H1 (cell line): ENCODE data around the gene C3orf62. TPM values are rescaled to one million over a fixed set of nuclear protein-coding genes. Genes with fewer than 3 reads are reported as not detected.

Experiments
- BRCA1 ChIP-seq: IDR thresholded peaks from 2 replicates; pipeline ENCODE4 v1.6.1; 2012; ENCODE audit warnings: low read depth, low read length, improper control_type of control experiment
- CHD1 ChIP-seq: IDR thresholded peaks from 2 replicates; pipeline ENCODE4 v1.6.1; 2012; ENCODE audit warnings: low read depth, low read length, improper control_type of control experiment
- CHD7 ChIP-seq: fragments of 300-600 bp; sonication (generic); IDR thresholded peaks from 2 replicates; pipeline ENCODE4 v1.7.1; 2012; ENCODE audit warnings: low read length, moderate library complexity, mild to moderate bottlenecking, inconsistent platforms; ENCODE audit not compliant: insufficient replicate concordance
- GTF2F1 ChIP-seq: IDR thresholded peaks from 2 replicates; pipeline ENCODE4 v1.6.1; 2012; ENCODE audit warnings: low read depth, low read length, improper control_type of control experiment, borderline replicate concordance
- KDM4A ChIP-seq: IDR thresholded peaks from one replicate; pipeline ENCODE4 v1.7.1; 2012; ENCODE audit warnings: low read depth, mild to moderate bottlenecking, moderate library complexity, low read length, inconsistent platforms; ENCODE audit not compliant: severe bottlenecking
- SRF ChIP-seq: IDR thresholded peaks from 2 replicates; pipeline ENCODE4 v1.6.1; 2011; ENCODE audit warnings: mild to moderate bottlenecking, low read depth, low read length, moderate library complexity
- polyA plus RNA-seq, 7 experiments: library from polyadenylated mRNA; depleted of rRNA in 3 of 7; stranded (reverse) in 5 of 7; unstranded in 2 of 7; fragments of >200 nt in 5 of 7; fragments of 200-250 nt in 2 of 7; gene quantifications; 1 replicate in 5 of 7; 2 replicates in 1 of 7; 4 replicates in 1 of 7; pipeline versions ENCODE4 v1.2.1 to v1.2.3, GENCODE V29; 2011 to 2013; ENCODE audit warnings: missing spikeins in 2 of 7, mixed read lengths in 2 of 7
- total RNA-seq: library from RNA; stranded (reverse); fragmentation: NEBNext Ultra II Directional; extraction: Animal tissue kit (Norgen Biotek cat#: 25700); gene quantifications from 2 replicates; pipeline ENCODE4 v1.2.1, GENCODE V29; 2021

The C3orf62 gene
- total and polyA plus RNA-seq, 2 of the 8 experiments (the other 6 are each of a cell fraction or from before 2014, with no cell fraction given): 1.1 to 3.0 TPM

- TF ChIP-seq CHD7 (no peak), KDM4A (no peak), SRF (no peak), GTF2F1 (no peak), BRCA1 (no peak), CHD1 (no peak)
These were observed 34.3 kb upstream of the C3orf62 start (continued) for GRCh38 chr3:49311283-49311682.
